AG10803 (cell line): ENCODE data around the gene C3orf20.
"Not testable (repeated sequence)": the region's sequence is repeated elsewhere in the genome, so short reads cannot be mapped to it uniquely, and the experiment has no call there.

Experiments used
- DNase-seq: peaks from one replicate; pipeline ENCODE4 v3.0.0; 2010; ENCODE audit warnings: low read depth
- H3K4me3 ChIP-seq: 2 replicates; pipeline ENCODE4 v1.5.1; 2011; ENCODE audit warnings: mild to moderate bottlenecking, low read length, control low read depth
- TF ChIP-seq, protein P1 (sequence below): conservative IDR thresholded peaks from 2 replicates; pipeline ENCODE4 v1.5.1; 2011; ENCODE audit warnings: mild to moderate bottlenecking, low read length, control low read depth, inconsistent platforms

C3orf20 gene

DNA sequence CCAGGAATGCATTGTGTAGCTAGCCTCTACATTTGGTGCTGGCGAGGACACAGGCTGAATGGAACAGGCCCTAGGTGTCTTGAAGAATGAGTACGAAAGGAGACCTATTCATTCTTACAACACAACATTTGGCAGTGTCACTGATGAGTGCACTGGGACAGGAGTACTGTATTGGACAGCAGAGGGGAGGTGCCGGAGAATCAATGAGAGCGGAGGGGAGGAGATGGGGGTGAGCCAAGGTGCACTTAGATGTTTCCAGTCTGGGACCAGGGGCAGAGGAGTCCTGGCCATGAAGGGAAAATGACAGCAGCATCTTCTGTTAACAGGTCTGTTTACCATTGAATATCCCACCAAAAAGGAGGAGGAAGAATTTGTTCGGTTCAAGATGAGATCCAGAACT lies 53.2 kb downstream of the C3orf20 start:
- DNase-seq: no peak
- no peak overlapping the region for H3K4me3 ChIP-seq
- TF ChIP-seq, protein P1, sequence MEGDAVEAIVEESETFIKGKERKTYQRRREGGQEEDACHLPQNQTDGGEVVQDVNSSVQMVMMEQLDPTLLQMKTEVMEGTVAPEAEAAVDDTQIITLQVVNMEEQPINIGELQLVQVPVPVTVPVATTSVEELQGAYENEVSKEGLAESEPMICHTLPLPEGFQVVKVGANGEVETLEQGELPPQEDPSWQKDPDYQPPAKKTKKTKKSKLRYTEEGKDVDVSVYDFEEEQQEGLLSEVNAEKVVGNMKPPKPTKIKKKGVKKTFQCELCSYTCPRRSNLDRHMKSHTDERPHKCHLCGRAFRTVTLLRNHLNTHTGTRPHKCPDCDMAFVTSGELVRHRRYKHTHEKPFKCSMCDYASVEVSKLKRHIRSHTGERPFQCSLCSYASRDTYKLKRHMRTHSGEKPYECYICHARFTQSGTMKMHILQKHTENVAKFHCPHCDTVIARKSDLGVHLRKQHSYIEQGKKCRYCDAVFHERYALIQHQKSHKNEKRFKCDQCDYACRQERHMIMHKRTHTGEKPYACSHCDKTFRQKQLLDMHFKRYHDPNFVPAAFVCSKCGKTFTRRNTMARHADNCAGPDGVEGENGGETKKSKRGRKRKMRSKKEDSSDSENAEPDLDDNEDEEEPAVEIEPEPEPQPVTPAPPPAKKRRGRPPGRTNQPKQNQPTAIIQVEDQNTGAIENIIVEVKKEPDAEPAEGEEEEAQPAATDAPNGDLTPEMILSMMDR: no peak

DNA sequence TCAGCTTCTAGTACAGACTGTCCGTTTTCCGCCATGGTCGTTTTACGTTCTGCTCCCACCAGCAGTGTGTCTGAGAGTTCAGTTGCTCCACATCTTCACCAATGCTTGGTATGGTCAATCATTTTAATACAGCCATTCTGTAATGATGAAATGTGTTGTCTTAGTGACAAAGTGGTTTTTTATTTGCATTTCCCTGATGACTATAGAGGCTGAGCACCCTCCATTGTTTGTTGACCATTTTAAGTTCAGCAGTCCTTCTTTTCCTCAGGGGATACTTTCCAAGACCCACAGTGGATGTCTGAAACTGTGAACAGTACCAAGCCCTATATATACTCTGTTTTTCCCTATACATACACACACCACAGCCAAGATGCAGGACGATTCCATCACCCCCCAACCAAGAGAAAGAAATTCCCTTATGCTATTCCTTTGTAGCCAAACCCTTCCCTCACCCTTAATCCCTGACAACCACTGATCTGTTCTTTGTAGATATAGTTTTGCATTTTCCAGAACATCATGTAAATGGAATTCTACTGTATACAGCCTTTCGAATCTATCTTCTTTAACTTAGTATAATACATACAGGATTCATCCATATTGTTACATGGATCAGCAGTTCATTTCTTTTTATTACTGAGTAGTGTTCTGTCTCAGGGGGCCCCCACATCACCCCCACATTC lies 55.9 kb downstream of the C3orf20 start:
- TF ChIP-seq, protein P1: no peak
- no peak for DNase-seq
- no peak overlapping the region for H3K4me3 ChIP-seq

DNA sequence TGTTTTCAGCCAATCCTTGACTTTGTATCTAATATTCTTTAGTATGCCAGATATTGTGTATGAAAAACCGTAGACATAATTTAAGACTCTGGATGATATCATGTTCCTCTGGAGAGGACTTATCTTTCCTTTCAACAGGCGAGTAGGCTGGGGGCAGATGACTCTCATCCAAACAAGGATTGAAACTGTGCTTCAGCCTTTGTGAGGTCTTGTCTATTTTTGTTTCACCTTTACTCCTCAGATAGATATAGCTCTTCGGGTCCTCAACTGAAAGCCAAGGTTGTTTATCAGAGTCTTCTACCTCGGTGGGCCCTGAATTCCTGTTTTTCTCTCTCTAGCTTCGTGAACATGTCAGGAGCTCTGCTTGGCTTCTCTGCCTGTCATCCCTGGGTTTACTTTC lies 66.0 kb downstream of the C3orf20 start:
- DNase-seq: no peak
- TF ChIP-seq, protein P1: no peak

DNA sequence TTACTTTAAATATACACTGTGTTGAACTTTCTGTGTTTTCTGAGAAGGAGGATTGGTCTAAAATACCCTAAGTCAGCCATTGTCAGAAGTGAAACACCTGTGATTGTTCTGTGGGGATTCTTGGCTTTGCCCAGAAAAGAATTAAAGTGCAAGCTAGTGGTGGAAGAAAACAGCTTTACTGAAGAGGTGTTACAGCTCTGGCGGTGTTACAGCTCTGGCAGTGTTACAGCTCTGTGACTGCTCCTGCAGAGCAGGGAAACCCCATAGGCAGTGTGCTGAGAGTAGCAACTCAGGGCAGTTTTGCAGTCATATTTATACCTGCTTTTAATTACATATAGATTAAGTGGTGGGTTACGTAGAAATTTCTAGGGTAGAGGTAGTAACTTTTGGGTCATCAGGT lies 66.6 kb downstream of the C3orf20 start:
- H3K4me3 ChIP-seq: no peak overlapping the region
- no peak for DNase-seq
- TF ChIP-seq, protein P1: no peak

More for the DNA sequence above, 66.0 kb downstream of the C3orf20 start:
- no peak overlapping the region for H3K4me3 ChIP-seq

DNA sequence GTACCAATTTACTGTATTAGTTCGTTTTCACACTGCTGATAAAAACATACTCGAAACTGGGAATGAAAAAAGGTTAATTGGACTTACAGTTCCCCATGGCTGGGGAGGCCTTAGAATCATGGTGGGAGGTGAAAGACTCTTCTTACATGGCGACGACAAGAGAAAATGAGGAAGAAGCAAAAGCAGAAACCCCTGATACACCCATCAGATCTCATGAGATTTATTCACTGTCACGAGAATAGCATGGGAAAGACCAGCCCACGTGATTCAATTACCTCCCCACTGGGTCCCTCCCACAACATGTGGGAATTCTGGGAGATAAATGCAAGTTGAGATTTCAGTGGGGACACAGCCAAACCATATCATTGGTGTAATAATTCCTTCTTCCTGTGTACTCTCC lies 69.6 kb downstream of the C3orf20 start:
- TF ChIP-seq, protein P1: no peak
- DNase-seq: no peak
- no peak overlapping the region for H3K4me3 ChIP-seq

DNA sequence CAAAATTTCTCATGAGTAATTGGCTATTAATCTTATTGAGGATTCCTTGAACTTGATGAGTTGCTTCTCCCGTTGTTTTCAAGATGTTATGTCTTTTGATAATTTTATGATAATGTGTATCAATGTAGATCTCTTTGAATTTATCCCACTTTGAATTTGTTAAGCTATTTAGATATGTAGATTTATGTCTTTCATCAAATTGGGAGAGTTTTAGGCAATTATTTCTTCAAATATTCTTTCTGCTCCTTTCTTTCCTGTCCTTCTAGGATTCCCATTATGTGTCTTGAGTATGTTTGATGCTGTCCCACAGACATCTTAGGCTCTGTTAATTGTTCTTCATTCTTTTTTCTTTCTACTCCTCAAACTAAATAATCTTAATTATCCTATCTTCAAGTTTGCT lies 75.7 kb downstream of the C3orf20 start:
- no peak for DNase-seq
- H3K4me3 ChIP-seq: no peak overlapping the region
- TF ChIP-seq, protein P1: no peak

DNA sequence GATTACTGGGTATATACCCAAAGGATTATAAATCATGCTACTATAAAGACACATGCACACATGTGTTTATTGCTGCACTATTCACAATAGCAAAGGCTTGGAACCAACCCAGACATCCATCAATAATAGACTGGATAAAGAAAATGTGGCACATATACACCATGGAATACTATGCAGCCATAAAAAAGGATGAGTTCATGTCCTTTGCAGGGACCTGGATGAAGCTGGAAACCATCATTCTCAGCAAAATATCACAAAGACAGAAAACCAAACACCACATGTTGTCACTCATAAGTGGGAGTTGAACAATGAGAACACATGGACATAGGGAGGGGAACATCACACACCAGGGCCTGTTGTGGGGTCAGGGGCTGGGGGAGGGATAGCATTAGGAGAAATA lies 78.0 kb downstream of the C3orf20 start:
- not testable (repeated sequence) for DNase-seq, H3K4me3 ChIP-seq
